ENCODE results near the gene TBX2. TPM values are rescaled to one million over a fixed set of nuclear protein-coding genes. Genes with fewer than 3 reads are reported as not detected.

Gene TBX2
- total and polyA plus RNA-seq, 2 of the 13 experiments (the other 11 are each of a cell fraction or from before 2014, with no cell fraction given) = 2.8 to 15.3 TPM

DNA sequence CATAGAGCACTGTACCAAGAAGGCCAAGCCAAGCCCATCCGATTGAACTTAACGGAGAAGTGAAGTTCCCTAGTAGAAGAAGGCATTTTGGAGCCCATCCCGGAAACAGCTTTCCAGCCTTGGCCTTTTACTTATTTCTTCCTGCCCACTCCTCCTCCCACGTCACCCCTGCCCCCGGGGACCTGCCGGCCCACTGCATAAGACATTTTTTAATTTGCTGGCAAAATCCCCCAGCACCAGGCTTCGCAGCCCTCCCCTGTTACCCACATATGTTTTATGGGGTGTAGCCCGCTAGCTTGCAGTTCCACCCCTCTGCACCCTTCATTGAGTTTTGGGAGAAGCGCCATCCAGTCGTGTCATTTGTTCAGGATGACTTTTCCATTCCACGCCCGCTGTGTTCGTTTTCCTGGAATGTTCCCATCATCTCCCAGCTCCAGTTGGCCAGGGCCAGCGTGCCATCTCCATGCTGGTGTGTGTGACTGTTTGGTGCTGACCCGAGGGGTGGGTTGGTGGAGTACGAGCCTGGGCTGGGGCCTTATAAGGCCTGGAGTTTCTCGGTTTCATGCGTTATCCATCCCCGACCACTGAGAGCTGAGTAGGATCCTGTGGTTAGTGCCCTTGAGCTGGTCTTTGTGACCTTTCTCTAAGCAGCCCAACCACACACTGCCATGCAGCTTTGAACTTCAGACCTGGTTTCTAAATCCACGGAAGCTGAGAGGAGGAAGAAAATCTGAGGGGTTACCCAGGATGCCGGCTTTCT, 20.0 kb upstream of the TBX2 start (continued):
- TF ChIP-seq, protein P1, sequence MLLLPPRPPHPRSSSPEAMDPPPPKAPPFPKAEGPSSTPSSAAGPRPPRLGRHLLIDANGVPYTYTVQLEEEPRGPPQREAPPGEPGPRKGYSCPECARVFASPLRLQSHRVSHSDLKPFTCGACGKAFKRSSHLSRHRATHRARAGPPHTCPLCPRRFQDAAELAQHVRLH (CRISPR knock-in tag; IDR thresholded peaks at IDR 0.05; ENCODE audit: borderline replicate concordance, low read depth) = no peak
- TF ChIP-seq, protein P2, sequence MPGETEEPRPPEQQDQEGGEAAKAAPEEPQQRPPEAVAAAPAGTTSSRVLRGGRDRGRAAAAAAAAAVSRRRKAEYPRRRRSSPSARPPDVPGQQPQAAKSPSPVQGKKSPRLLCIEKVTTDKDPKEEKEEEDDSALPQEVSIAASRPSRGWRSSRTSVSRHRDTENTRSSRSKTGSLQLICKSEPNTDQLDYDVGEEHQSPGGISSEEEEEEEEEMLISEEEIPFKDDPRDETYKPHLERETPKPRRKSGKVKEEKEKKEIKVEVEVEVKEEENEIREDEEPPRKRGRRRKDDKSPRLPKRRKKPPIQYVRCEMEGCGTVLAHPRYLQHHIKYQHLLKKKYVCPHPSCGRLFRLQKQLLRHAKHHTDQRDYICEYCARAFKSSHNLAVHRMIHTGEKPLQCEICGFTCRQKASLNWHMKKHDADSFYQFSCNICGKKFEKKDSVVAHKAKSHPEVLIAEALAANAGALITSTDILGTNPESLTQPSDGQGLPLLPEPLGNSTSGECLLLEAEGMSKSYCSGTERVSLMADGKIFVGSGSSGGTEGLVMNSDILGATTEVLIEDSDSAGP (CRISPR knock-in tag; IDR thresholded peaks at IDR 0.05; ENCODE audit: borderline replicate concordance) = peak; percentile 27; the same call in 1 of the 2 replicates
- TF ChIP-seq ZNF7 (CRISPR knock-in tag; IDR thresholded peaks at IDR 0.05) = no peak
- TF ChIP-seq, protein P3, sequence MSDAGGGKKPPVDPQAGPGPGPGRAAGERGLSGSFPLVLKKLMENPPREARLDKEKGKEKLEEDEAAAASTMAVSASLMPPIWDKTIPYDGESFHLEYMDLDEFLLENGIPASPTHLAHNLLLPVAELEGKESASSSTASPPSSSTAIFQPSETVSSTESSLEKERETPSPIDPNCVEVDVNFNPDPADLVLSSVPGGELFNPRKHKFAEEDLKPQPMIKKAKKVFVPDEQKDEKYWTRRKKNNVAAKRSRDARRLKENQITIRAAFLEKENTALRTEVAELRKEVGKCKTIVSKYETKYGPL (CRISPR knock-in tag; IDR thresholded peaks at IDR 0.05) = no peak
- TF ChIP-seq POGZ (CRISPR knock-in tag; IDR thresholded peaks at IDR 0.05) = no peak; the same call in none of the 2 replicates
- TF ChIP-seq, protein P4, sequence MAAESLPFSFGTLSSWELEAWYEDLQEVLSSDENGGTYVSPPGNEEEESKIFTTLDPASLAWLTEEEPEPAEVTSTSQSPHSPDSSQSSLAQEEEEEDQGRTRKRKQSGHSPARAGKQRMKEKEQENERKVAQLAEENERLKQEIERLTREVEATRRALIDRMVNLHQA (CRISPR knock-in tag; IDR thresholded peaks at IDR 0.05) = no peak
- TF ChIP-seq, protein P5, sequence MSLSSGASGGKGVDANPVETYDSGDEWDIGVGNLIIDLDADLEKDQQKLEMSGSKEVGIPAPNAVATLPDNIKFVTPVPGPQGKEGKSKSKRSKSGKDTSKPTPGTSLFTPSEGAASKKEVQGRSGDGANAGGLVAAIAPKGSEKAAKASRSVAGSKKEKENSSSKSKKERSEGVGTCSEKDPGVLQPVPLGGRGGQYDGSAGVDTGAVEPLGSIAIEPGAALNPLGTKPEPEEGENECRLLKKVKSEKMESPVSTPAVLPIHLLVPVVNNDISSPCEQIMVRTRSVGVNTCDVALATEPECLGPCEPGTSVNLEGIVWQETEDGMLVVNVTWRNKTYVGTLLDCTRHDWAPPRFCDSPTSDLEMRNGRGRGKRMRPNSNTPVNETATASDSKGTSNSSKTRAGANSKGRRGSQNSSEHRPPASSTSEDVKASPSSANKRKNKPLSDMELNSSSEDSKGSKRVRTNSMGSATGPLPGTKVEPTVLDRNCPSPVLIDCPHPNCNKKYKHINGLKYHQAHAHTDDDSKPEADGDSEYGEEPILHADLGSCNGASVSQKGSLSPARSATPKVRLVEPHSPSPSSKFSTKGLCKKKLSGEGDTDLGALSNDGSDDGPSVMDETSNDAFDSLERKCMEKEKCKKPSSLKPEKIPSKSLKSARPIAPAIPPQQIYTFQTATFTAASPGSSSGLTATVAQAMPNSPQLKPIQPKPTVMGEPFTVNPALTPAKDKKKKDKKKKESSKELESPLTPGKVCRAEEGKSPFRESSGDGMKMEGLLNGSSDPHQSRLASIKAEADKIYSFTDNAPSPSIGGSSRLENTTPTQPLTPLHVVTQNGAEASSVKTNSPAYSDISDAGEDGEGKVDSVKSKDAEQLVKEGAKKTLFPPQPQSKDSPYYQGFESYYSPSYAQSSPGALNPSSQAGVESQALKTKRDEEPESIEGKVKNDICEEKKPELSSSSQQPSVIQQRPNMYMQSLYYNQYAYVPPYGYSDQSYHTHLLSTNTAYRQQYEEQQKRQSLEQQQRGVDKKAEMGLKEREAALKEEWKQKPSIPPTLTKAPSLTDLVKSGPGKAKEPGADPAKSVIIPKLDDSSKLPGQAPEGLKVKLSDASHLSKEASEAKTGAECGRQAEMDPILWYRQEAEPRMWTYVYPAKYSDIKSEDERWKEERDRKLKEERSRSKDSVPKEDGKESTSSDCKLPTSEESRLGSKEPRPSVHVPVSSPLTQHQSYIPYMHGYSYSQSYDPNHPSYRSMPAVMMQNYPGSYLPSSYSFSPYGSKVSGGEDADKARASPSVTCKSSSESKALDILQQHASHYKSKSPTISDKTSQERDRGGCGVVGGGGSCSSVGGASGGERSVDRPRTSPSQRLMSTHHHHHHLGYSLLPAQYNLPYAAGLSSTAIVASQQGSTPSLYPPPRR (CRISPR knock-in tag; IDR thresholded peaks at IDR 0.05; ENCODE audit: borderline replicate concordance) = 0 out of 2 replicates have a peak, but pooled peaks have one; percentile 19
- TF ChIP-seq, protein P6, sequence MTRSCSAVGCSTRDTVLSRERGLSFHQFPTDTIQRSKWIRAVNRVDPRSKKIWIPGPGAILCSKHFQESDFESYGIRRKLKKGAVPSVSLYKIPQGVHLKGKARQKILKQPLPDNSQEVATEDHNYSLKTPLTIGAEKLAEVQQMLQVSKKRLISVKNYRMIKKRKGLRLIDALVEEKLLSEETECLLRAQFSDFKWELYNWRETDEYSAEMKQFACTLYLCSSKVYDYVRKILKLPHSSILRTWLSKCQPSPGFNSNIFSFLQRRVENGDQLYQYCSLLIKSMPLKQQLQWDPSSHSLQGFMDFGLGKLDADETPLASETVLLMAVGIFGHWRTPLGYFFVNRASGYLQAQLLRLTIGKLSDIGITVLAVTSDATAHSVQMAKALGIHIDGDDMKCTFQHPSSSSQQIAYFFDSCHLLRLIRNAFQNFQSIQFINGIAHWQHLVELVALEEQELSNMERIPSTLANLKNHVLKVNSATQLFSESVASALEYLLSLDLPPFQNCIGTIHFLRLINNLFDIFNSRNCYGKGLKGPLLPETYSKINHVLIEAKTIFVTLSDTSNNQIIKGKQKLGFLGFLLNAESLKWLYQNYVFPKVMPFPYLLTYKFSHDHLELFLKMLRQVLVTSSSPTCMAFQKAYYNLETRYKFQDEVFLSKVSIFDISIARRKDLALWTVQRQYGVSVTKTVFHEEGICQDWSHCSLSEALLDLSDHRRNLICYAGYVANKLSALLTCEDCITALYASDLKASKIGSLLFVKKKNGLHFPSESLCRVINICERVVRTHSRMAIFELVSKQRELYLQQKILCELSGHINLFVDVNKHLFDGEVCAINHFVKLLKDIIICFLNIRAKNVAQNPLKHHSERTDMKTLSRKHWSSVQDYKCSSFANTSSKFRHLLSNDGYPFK (CRISPR knock-in tag; IDR thresholded peaks at IDR 0.05; ENCODE audit: borderline replicate concordance) = peak; percentile 6; the same call in 1 of the 2 replicates
- no peak for TF ChIP-seq HNRNPL (IDR thresholded peaks at IDR 0.05; ENCODE audit: low read depth, low read length)
- no peak for TF ChIP-seq ZC3H13 (CRISPR knock-in tag; IDR thresholded peaks at IDR 0.05)
- TF ChIP-seq, protein P7, sequence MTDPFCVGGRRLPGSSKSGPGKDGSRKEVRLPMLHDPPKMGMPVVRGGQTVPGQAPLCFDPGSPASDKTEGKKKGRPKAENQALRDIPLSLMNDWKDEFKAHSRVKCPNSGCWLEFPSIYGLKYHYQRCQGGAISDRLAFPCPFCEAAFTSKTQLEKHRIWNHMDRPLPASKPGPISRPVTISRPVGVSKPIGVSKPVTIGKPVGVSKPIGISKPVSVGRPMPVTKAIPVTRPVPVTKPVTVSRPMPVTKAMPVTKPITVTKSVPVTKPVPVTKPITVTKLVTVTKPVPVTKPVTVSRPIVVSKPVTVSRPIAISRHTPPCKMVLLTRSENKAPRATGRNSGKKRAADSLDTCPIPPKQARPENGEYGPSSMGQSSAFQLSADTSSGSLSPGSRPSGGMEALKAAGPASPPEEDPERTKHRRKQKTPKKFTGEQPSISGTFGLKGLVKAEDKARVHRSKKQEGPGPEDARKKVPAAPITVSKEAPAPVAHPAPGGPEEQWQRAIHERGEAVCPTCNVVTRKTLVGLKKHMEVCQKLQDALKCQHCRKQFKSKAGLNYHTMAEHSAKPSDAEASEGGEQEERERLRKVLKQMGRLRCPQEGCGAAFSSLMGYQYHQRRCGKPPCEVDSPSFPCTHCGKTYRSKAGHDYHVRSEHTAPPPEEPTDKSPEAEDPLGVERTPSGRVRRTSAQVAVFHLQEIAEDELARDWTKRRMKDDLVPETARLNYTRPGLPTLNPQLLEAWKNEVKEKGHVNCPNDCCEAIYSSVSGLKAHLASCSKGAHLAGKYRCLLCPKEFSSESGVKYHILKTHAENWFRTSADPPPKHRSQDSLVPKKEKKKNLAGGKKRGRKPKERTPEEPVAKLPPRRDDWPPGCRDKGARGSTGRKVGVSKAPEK (CRISPR knock-in tag; IDR thresholded peaks at IDR 0.05; ENCODE audit: borderline replicate concordance) = no peak
- no peak for TF ChIP-seq CENPT (CRISPR knock-in tag; IDR thresholded peaks at IDR 0.05; ENCODE audit: low read depth)
